ENCODE data around the gene ASCL5. TPM values are rescaled to one million over a fixed set of nuclear protein-coding genes. Genes with fewer than 3 reads are reported as not detected.

The ASCL5 gene
- total and polyA plus RNA-seq, 9 of the 15 experiments (the other 6 are each of a cell fraction or from before 2014, with no cell fraction given), result 0.09 TPM; not detected in 8

DNA sequence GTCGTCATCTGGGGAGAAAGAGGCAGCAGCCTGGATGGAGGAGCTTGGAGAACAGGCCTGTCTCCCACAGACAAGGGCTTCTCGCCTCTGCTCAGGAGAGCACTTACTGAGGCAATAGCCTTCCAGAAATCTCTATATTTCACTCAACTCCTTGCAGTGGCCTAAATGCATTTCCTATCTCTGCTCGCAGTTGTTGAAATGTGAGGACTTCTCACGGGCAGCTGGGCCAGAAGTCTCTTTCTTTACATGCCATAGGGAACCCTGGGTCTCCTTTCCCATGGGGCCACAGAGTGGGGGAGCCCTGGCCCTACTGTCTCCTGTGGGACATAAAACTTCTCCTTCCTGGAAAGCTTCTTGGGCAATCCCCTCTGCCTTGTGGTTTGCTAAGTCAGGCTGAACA is 60.0 kb downstream of the ASCL5 start (continued):
- TF ChIP-seq, protein P1, sequence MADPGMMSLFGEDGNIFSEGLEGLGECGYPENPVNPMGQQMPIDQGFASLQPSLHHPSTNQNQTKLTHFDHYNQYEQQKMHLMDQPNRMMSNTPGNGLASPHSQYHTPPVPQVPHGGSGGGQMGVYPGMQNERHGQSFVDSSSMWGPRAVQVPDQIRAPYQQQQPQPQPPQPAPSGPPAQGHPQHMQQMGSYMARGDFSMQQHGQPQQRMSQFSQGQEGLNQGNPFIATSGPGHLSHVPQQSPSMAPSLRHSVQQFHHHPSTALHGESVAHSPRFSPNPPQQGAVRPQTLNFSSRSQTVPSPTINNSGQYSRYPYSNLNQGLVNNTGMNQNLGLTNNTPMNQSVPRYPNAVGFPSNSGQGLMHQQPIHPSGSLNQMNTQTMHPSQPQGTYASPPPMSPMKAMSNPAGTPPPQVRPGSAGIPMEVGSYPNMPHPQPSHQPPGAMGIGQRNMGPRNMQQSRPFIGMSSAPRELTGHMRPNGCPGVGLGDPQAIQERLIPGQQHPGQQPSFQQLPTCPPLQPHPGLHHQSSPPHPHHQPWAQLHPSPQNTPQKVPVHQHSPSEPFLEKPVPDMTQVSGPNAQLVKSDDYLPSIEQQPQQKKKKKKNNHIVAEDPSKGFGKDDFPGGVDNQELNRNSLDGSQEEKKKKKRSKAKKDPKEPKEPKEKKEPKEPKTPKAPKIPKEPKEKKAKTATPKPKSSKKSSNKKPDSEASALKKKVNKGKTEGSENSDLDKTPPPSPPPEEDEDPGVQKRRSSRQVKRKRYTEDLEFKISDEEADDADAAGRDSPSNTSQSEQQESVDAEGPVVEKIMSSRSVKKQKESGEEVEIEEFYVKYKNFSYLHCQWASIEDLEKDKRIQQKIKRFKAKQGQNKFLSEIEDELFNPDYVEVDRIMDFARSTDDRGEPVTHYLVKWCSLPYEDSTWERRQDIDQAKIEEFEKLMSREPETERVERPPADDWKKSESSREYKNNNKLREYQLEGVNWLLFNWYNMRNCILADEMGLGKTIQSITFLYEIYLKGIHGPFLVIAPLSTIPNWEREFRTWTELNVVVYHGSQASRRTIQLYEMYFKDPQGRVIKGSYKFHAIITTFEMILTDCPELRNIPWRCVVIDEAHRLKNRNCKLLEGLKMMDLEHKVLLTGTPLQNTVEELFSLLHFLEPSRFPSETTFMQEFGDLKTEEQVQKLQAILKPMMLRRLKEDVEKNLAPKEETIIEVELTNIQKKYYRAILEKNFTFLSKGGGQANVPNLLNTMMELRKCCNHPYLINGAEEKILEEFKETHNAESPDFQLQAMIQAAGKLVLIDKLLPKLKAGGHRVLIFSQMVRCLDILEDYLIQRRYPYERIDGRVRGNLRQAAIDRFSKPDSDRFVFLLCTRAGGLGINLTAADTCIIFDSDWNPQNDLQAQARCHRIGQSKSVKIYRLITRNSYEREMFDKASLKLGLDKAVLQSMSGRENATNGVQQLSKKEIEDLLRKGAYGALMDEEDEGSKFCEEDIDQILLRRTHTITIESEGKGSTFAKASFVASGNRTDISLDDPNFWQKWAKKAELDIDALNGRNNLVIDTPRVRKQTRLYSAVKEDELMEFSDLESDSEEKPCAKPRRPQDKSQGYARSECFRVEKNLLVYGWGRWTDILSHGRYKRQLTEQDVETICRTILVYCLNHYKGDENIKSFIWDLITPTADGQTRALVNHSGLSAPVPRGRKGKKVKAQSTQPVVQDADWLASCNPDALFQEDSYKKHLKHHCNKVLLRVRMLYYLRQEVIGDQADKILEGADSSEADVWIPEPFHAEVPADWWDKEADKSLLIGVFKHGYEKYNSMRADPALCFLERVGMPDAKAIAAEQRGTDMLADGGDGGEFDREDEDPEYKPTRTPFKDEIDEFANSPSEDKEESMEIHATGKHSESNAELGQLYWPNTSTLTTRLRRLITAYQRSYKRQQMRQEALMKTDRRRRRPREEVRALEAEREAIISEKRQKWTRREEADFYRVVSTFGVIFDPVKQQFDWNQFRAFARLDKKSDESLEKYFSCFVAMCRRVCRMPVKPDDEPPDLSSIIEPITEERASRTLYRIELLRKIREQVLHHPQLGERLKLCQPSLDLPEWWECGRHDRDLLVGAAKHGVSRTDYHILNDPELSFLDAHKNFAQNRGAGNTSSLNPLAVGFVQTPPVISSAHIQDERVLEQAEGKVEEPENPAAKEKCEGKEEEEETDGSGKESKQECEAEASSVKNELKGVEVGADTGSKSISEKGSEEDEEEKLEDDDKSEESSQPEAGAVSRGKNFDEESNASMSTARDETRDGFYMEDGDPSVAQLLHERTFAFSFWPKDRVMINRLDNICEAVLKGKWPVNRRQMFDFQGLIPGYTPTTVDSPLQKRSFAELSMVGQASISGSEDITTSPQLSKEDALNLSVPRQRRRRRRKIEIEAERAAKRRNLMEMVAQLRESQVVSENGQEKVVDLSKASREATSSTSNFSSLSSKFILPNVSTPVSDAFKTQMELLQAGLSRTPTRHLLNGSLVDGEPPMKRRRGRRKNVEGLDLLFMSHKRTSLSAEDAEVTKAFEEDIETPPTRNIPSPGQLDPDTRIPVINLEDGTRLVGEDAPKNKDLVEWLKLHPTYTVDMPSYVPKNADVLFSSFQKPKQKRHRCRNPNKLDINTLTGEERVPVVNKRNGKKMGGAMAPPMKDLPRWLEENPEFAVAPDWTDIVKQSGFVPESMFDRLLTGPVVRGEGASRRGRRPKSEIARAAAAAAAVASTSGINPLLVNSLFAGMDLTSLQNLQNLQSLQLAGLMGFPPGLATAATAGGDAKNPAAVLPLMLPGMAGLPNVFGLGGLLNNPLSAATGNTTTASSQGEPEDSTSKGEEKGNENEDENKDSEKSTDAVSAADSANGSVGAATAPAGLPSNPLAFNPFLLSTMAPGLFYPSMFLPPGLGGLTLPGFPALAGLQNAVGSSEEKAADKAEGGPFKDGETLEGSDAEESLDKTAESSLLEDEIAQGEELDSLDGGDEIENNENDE (IDR thresholded peaks at IDR 0.05; ENCODE audit: low read depth, low read length), result no peak
- TF ChIP-seq KHSRP (IDR thresholded peaks at IDR 0.05), result no peak
- TF ChIP-seq, protein P2, sequence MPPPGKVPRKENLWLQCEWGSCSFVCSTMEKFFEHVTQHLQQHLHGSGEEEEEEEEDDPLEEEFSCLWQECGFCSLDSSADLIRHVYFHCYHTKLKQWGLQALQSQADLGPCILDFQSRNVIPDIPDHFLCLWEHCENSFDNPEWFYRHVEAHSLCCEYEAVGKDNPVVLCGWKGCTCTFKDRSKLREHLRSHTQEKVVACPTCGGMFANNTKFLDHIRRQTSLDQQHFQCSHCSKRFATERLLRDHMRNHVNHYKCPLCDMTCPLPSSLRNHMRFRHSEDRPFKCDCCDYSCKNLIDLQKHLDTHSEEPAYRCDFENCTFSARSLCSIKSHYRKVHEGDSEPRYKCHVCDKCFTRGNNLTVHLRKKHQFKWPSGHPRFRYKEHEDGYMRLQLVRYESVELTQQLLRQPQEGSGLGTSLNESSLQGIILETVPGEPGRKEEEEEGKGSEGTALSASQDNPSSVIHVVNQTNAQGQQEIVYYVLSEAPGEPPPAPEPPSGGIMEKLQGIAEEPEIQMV (tag; conservative IDR thresholded peaks at IDR 0.05; ENCODE audit: low read depth), result no peak
- TF ChIP-seq, protein P3, sequence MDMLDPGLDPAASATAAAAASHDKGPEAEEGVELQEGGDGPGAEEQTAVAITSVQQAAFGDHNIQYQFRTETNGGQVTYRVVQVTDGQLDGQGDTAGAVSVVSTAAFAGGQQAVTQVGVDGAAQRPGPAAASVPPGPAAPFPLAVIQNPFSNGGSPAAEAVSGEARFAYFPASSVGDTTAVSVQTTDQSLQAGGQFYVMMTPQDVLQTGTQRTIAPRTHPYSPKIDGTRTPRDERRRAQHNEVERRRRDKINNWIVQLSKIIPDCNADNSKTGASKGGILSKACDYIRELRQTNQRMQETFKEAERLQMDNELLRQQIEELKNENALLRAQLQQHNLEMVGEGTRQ (CRISPR knock-in tag; IDR thresholded peaks at IDR 0.05), result no peak
- TF ChIP-seq KLF13 (tag; IDR thresholded peaks at IDR 0.05; ENCODE audit: borderline replicate concordance, low read depth), result no peak
- no peak for TF ChIP-seq ZNF780A (CRISPR knock-in tag; IDR thresholded peaks at IDR 0.05)

All from K562 (cell line).